Measurements from ENCODE around the gene C1orf210. TPM values are rescaled to one million over a fixed set of nuclear protein-coding genes. Genes with fewer than 3 reads are reported as not detected.

C1orf210 gene
- total RNA-seq, 1 donor from 2014 or later: not detected

GRCh38 chr1:43252225-43252624 is 33.2 kb downstream of the C1orf210 start:
- intact Hi-C loops (cut with micrococcal nuclease): no loop called here

GRCh38 chr1:43251024-43251423 is 34.4 kb downstream of the C1orf210 start:
- intact Hi-C loops (cut with micrococcal nuclease): no loop called here

- intact Hi-C loops (cut with micrococcal nuclease): no loop called here
Measured at GRCh38 chr1:43250351-43250761, 35.0 kb downstream of the C1orf210 start.

GRCh38 chr1:43247256-43247921 is 38.0 kb downstream of the C1orf210 start:
- intact Hi-C loops (cut with micrococcal nuclease): no loop called here

GRCh38 chr1:43246466-43247213 is 38.7 kb downstream of the C1orf210 start:
- intact Hi-C loops (cut with micrococcal nuclease): no loop called here

GRCh38 chr1:43243299-43243698 is 42.1 kb downstream of the C1orf210 start:
- intact Hi-C loops (cut with micrococcal nuclease): no loop called here

- intact Hi-C loops (cut with micrococcal nuclease): no loop called here
Measured at GRCh38 chr1:43241413-43241836, 44.0 kb downstream of the C1orf210 start.

GRCh38 chr1:43239484-43239883 is 45.9 kb downstream of the C1orf210 start:
- intact Hi-C loops (cut with micrococcal nuclease): no loop called here

- intact Hi-C loops (cut with micrococcal nuclease): loop anchor here (1.0 kb wide), 2 partner anchors 119 to 175 kb away; partner anchors contain the start of gene CDC20
Measured at GRCh38 chr1:43238991-43239469, 46.4 kb downstream of the C1orf210 start.

- intact Hi-C loops (cut with micrococcal nuclease): loop anchor here (1.0 kb wide), 2 partner anchors 120 to 176 kb away; partner anchors contain the start of gene CDC20
Measured at GRCh38 chr1:43238085-43238484, 47.3 kb downstream of the C1orf210 start.

- intact Hi-C loops (cut with micrococcal nuclease): no loop called here
Measured at GRCh38 chr1:43237121-43237520, 48.3 kb downstream of the C1orf210 start.

GRCh38 chr1:43235451-43236121 is 49.8 kb downstream of the C1orf210 start:
- intact Hi-C loops (cut with micrococcal nuclease): no loop called here

GRCh38 chr1:43235040-43235439 is 50.3 kb downstream of the C1orf210 start:
- intact Hi-C loops (cut with micrococcal nuclease): no loop called here

GRCh38 chr1:43234267-43234666 is 51.1 kb downstream of the C1orf210 start:
- intact Hi-C loops (cut with micrococcal nuclease): no loop called here

- intact Hi-C loops (cut with micrococcal nuclease): no loop called here
Measured at GRCh38 chr1:43233631-43234030, 51.8 kb downstream of the C1orf210 start.

GRCh38 chr1:43232482-43232881 is 52.9 kb downstream of the C1orf210 start:
- intact Hi-C loops (cut with micrococcal nuclease): no loop called here

- intact Hi-C loops (cut with micrococcal nuclease): no loop called here
Measured at GRCh38 chr1:43232074-43232473, 53.3 kb downstream of the C1orf210 start.

Other genes with a start within 250 kb of the C1orf210 start
- gene EBNA1BP2, start 113.3 kb downstream of the C1orf210 start, total RNA-seq: 56.0 and 59.4 TPM in 2 replicates
- gene CFAP57, start 113.3 kb downstream of the C1orf210 start, total RNA-seq: not detected in 2 replicates
- gene TMEM125, start 15.6 kb downstream of the C1orf210 start, total RNA-seq: not detected in 2 replicates
- gene TIE1, start 15.4 kb upstream of the C1orf210 start, total RNA-seq: 0.14 and 0.27 TPM in 2 replicates
- not detected in 2 replicates for gene MPL, start 52.2 kb upstream of the C1orf210 start, total RNA-seq
- gene CDC20, start 73.4 kb upstream of the C1orf210 start, total RNA-seq: 157 and 166 TPM in 2 replicates
- 74.2 and 75.4 TPM in 2 replicates for gene ELOVL1, start 82.4 kb upstream of the C1orf210 start, total RNA-seq
- 34.6 and 36.9 TPM in 2 replicates for gene MED8, start 104.2 kb upstream of the C1orf210 start, total RNA-seq
- 72.7 and 77.9 TPM in 2 replicates for gene SZT2, start 104.3 kb upstream of the C1orf210 start, total RNA-seq
- 35.4 and 37.9 TPM in 2 replicates for gene HYI, start 168.3 kb upstream of the C1orf210 start, total RNA-seq
- 1.7 and 2.6 TPM in 2 replicates for gene PTPRF, start 245.3 kb upstream of the C1orf210 start, total RNA-seq

All from T-helper 2 cell treated with Interferon-gamma antibody and Interleukin-4, amounts not matched to agents 100 ng/mL and 5 ng/mL, for 36 hours (primary cell).